A549 (cell line): ENCODE data around the gene ATP6V1A. TPM values are rescaled to one million over a fixed set of nuclear protein-coding genes. Genes with fewer than 3 reads are reported as not detected.
A peak's percentile ranks its signal among the peaks of the same experiment; 100 is the strongest.
"Not testable (repeated sequence)": the region's sequence is repeated elsewhere in the genome, so short reads cannot be mapped to it uniquely, and the experiment has no call there.

Source experiments
- ATAC-seq, 2 experiments: fragments of 200-7000 bp in 1 of 2; fragments of >200 bp in 1 of 2; cut with Nextera tagmentation in 1 of 2; cut with Tn5 transposase in 1 of 2; 3 replicates each; pipeline versions ENCODE4 v1.8.0 to v1.9.1; 2018 to 2020; ENCODE audit warnings: mild to moderate bottlenecking in 1 of 2, moderate library complexity in 1 of 2
- CTCF ChIA-PET: fragments of 300-600 bp; sonication (Branson Sonifier 250); formaldehyde crosslinking; extraction: SDS; loops from one replicate; lab custom pipeline; 2021; ENCODE audit warnings: antibody characterized with exemption, inconsistent platforms; lab: Yijun Ruan, JAX
- POLR2A ChIA-PET: fragments of 350-600 bp; formaldehyde crosslinking; extraction: SDS; loops from one replicate; lab custom pipeline; 2021; ENCODE audit warnings: antibody characterized with exemption, inconsistent platforms; lab: Yijun Ruan, JAX
- DNase-seq, 2 experiments: peaks; one replicate each; pipeline versions ENCODE4 v3.0.0 to v3.0.0-alpha.2; 2011 to 2016; ENCODE audit warnings: low read depth in 1 of 2, low spot score in 1 of 2
- FAIRE-seq: peaks from 2 replicates; lab custom pipeline; 2011; peaks lifted over from hg19 to GRCh38; lab: Jason Lieb, UNC
- H3K27ac ChIP-seq, 2 experiments: fragments of >200 bp; sonication (Bioruptor Twin); formaldehyde crosslinking; 3 replicates each; pipeline ENCODE4 v1.5.1; 2016 to 2017
- H3K4me1 ChIP-seq: fragments of >200 bp; sonication (Bioruptor Twin); formaldehyde crosslinking; 3 replicates; pipeline ENCODE4 v1.6.1; 2016
- H3K4me2 ChIP-seq: fragments of >200 bp; sonication (Bioruptor Twin); formaldehyde crosslinking; 3 replicates; pipeline ENCODE4 v1.6.1; 2016
- H3K4me3 ChIP-seq: fragments of >200 bp; sonication (Bioruptor Twin); formaldehyde crosslinking; 3 replicates; pipeline ENCODE4 v1.5.1; 2016
- H3K9me3 ChIP-seq: fragments of >200 bp; sonication (Bioruptor Twin); formaldehyde crosslinking; 3 replicates; pipeline ENCODE4 v1.6.1; 2016
- BHLHE40 ChIP-seq: IDR thresholded peaks from 2 replicates; pipeline ENCODE4 v1.6.1; 2012; ENCODE audit warnings: low read depth, low read length, inconsistent platforms
- CBX2 ChIP-seq: fragments of 200-600 bp; sonication (generic); IDR thresholded peaks from 2 replicates; pipeline ENCODE4 v1.6.1; 2016; ENCODE audit warnings: low read depth, mild to moderate bottlenecking, borderline replicate concordance
- CBX8 ChIP-seq: fragments of 200-600 bp; sonication (generic); IDR thresholded peaks from 2 replicates; pipeline ENCODE4 v1.6.1; 2016
- E2F6 ChIP-seq: IDR thresholded peaks from 2 replicates; pipeline ENCODE4 v1.6.1; 2012; ENCODE audit warnings: low read depth, borderline replicate concordance
- EHMT2 ChIP-seq: fragments of 200-600 bp; sonication (generic); IDR thresholded peaks from 2 replicates; pipeline ENCODE4 v1.6.1; 2016; ENCODE audit warnings: antibody characterized with exemption, low read depth, mild to moderate bottlenecking, moderate library complexity
- EP300 ChIP-seq, 2 experiments: fragments of >200 bp; sonication (Bioruptor Twin); formaldehyde crosslinking; IDR thresholded peaks; 2 replicates in 1 of 2; 3 replicates in 1 of 2; pipeline ENCODE4 v1.6.1; 2016 to 2017
- ESRRA ChIP-seq: fragments of 150-350 bp; IDR thresholded peaks from 2 replicates; pipeline ENCODE4 v1.6.1; 2014; ENCODE audit warnings: mild to moderate bottlenecking, low read length, borderline replicate concordance
- FOSL2 ChIP-seq, 2 experiments: fragments of 450-650 bp in 1 of 2; fragments of >200 bp in 1 of 2; sonication (Bioruptor Twin) in 1 of 2; formaldehyde crosslinking; IDR thresholded peaks; 2 replicates each; pipeline versions ENCODE4 v1.5.0 to v1.6.1; 2016 to 2020; ENCODE audit warnings: mild to moderate bottlenecking in 1 of 2, moderate library complexity in 1 of 2
- HDAC2 ChIP-seq: fragments of 200-600 bp; sonication (generic); IDR thresholded peaks from 2 replicates; pipeline ENCODE4 v1.6.1; 2016
- HEYL ChIP-seq: fragments of 250-450 bp; sonication (Bioruptor Pico); IDR thresholded peaks from 2 replicates; pipeline ENCODE4 v1.8.0; 2021; ENCODE audit warnings: mild to moderate bottlenecking, moderate library complexity
- HOXB13 ChIP-seq: fragments of 250-450 bp; sonication (Bioruptor Pico); IDR thresholded peaks from 2 replicates; pipeline ENCODE4 v1.5.0; 2020; ENCODE audit warnings: low read depth, mild to moderate bottlenecking, moderate library complexity
- HOXB5 ChIP-seq: fragments of 250-450 bp; sonication (Bioruptor Pico); IDR thresholded peaks from 2 replicates; pipeline ENCODE4 v1.5.0; 2020; ENCODE audit warnings: mild to moderate bottlenecking, moderate library complexity
- KDM1A ChIP-seq: fragments of 200-600 bp; sonication (generic); IDR thresholded peaks from 2 replicates; pipeline ENCODE4 v1.6.1; 2016; ENCODE audit warnings: low read depth, mild to moderate bottlenecking
- MAX ChIP-seq: IDR thresholded peaks from 2 replicates; pipeline ENCODE4 v1.6.1; 2012
- MAZ ChIP-seq: fragments of 150-350 bp; IDR thresholded peaks from 2 replicates; pipeline ENCODE4 v1.6.1; 2014; ENCODE audit warnings: antibody characterized with exemption, low read depth, low read length, borderline replicate concordance
- NPAS2 ChIP-seq: fragments of 250-450 bp; sonication (Bioruptor Pico); IDR thresholded peaks from 2 replicates; pipeline ENCODE4 v1.8.0; 2022; ENCODE audit warnings: mild to moderate bottlenecking, moderate library complexity, borderline replicate concordance
- PHF8 ChIP-seq: fragments of 200-600 bp; sonication (generic); IDR thresholded peaks from 2 replicates; pipeline ENCODE4 v1.6.1; 2016; ENCODE audit warnings: low read depth, mild to moderate bottlenecking, antibody characterized with exemption, moderate library complexity, borderline replicate concordance
- POLR2A ChIP-seq: IDR thresholded peaks from 2 replicates; pipeline ENCODE4 v1.6.1; 2012; ENCODE audit warnings: mild to moderate bottlenecking, low read length
- RAD21 ChIP-seq, 2 experiments: fragments of >200 bp in 1 of 2; sonication (Bioruptor Twin) in 1 of 2; formaldehyde crosslinking in 1 of 2; IDR thresholded peaks in 1 of 2; conservative IDR thresholded peaks in 1 of 2; 2 replicates in 1 of 2; 3 replicates in 1 of 2; pipeline ENCODE4 v1.6.1; 2012 to 2018; ENCODE audit warnings: inconsistent platforms in 1 of 2
- RARB ChIP-seq: fragments of 250-450 bp; sonication (Bioruptor Pico); IDR thresholded peaks from 2 replicates; pipeline ENCODE4 v1.8.0; 2021; ENCODE audit warnings: mild to moderate bottlenecking, moderate library complexity
- SREBF2 ChIP-seq: fragments of 450-650 bp; IDR thresholded peaks from 2 replicates; pipeline ENCODE4 v1.6.1; 2014; ENCODE audit warnings: mild to moderate bottlenecking, moderate library complexity
- TFCP2L1 ChIP-seq: fragments of 250-450 bp; sonication (Bioruptor Pico); IDR thresholded peaks from 2 replicates; pipeline ENCODE4 v1.5.0; 2021; ENCODE audit warnings: mild to moderate bottlenecking
- ZC3H11A ChIP-seq: fragments of 450-650 bp; IDR thresholded peaks from 2 replicates; pipeline ENCODE4 v1.6.1; 2014; ENCODE audit warnings: antibody characterized with exemption, mild to moderate bottlenecking
- ZSCAN20 ChIP-seq: fragments of 250-450 bp; sonication (Bioruptor Pico); IDR thresholded peaks from 2 replicates; pipeline ENCODE4 v1.8.0; 2022; ENCODE audit warnings: mild to moderate bottlenecking, moderate library complexity
- WGBS: methylation state at CpG from one replicate; pipeline ENCODE4 v1.1.6; 2017; ENCODE audit errors: missing lambda C conversion rate; 5-methylcytosine and 5-hydroxymethylcytosine counted together
- polyA plus RNA-seq, 4 experiments: library from polyadenylated mRNA; depleted of rRNA in 3 of 4; stranded (reverse); fragments of >200 nt; fragmentation: RNase III in 1 of 4; extraction: RNeasy Plus Mini Kit Qiagen cat#74134 plus additional on column Dnase treatment in 1 of 4; gene quantifications; 2 replicates in 3 of 4; 3 replicates in 1 of 4; pipeline ENCODE4 v1.2.3, GENCODE V29; 2011 to 2017

ATP6V1A gene
- polyA plus RNA-seq, 2 of the 4 experiments (the other 2 are of a cell fraction), result 23.4 to 39.8 TPM

- TF ChIP-seq POLR2A (no peak), PHF8 (no peak), SREBF2 (no peak), E2F6 (no peak), CBX2 (no peak), HDAC2 (no peak), TFCP2L1 (CRISPR knock-in tag) (no peak)
- H3K4me2 ChIP-seq, result no peak overlapping the region
- no peaks in the 10 kb centered on the region for H3K4me1 ChIP-seq
- H3K27ac ChIP-seq, result no peak overlapping the region
- no peak for DNase-seq
- ATAC-seq, result no peak
- no peak for FAIRE-seq
- no peak overlapping the region for H3K4me3 ChIP-seq
- no peaks in the 10 kb centered on the region for H3K9me3 ChIP-seq
- CTCF ChIA-PET, result interaction anchor here (0.6 to 1.5 kb wide), 2 partner anchors 9 to 66 kb away, joined by 4 to 8 read pairs; partner anchors contain the start of gene GRAMD1C
- POLR2A ChIA-PET, result no interaction called here
Measured at GRCh38 chr3:113847247-113847646, 100.4 kb downstream of the ATP6V1A start.

- DNase-seq (no peak), FAIRE-seq (no peak), ATAC-seq (no peak)
- Histone ChIP-seq H3K4me2 (no peak overlapping the region), H3K4me1 (no peaks in the 10 kb centered on the region), H3K9me3 (no peaks in the 10 kb centered on the region), H3K4me3 (no peak overlapping the region), H3K27ac (no peak overlapping the region)
- no peak for TF ChIP-seq FOSL2 (IDR thresholded peaks at IDR 0.05)
- TF ChIP-seq FOSL2 (CRISPR knock-in tag; IDR thresholded peaks at IDR 0.05), result no peak
- no peak for TF ChIP-seq MAZ
- TF ChIP-seq EP300 (IDR thresholded peaks at IDR 0.05), result no peak
- TF ChIP-seq RAD21 (conservative IDR thresholded peaks at IDR 0.05 in 1 of 2, IDR thresholded peaks at IDR 0.05 in 1 of 2), result no peak
- TF ChIP-seq HEYL, result no peak
- TF ChIP-seq ESRRA, result no peak
- TF ChIP-seq CBX8, result no peak
- TF ChIP-seq HOXB5, result no peak
- TF ChIP-seq POLR2A, result no peak
- no peak for TF ChIP-seq TFCP2L1 (CRISPR knock-in tag)
- no peak for TF ChIP-seq EHMT2
- no peak for TF ChIP-seq RARB (CRISPR knock-in tag)
- no peak for TF ChIP-seq NPAS2 (CRISPR knock-in tag)
- no peak for TF ChIP-seq BHLHE40
- TF ChIP-seq KDM1A, result no peak
- TF ChIP-seq HOXB13 (CRISPR knock-in tag), result no peak
- TF ChIP-seq MAX, result no peak
- TF ChIP-seq ZSCAN20 (CRISPR knock-in tag), result no peak
- 53% methylated on average over 2 of the region's 2 CpGs for WGBS
- CTCF ChIA-PET, result interaction anchor here (0.6 to 1.0 kb wide), 2 partner anchors 9 to 65 kb away, joined by 4 read pairs; partner anchors contain the start of gene GRAMD1C
- POLR2A ChIA-PET, result no interaction called here
Measured at GRCh38 chr3:113847664-113848461, 101.0 kb downstream of the ATP6V1A start.

DNA sequence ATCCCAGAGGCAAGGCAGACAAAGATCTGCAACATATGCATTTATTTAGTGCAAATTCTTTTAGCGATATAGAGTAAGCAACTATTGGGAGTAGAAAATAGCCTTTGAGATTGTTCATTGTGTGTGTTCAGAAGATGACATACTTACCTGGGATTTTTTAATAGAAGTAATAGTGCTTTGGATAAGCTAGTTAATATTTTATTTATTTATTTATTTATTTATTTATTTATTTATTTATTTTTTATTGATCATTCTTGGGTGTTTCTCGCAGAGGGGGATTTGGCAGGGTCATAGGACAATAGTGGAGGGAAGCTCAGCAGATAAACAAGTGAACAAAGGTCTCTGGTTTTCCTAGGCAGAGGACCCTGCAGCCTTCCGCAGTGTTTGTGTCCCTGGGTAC lies 102.2 kb downstream of the ATP6V1A start:
- H3K4me2 ChIP-seq, ATAC-seq, POLR2A ChIA-PET, FAIRE-seq, H3K4me1 ChIP-seq, H3K9me3 ChIP-seq, H3K27ac ChIP-seq, H3K4me3 ChIP-seq, DNase-seq: not testable (repeated sequence)
- whole genome bisulfite sequencing, result 65% methylated on average over 2 of the region's 3 CpGs
- peak; percentile 23; the same call in 1 of the 2 replicates for TF ChIP-seq ZC3H11A
- CTCF ChIA-PET, result interaction anchor here (1.0 kb wide), 1 partner anchor 64 kb away, joined by 4 read pairs; no protein-coding TSS in a partner anchor

- DNase-seq, H3K27ac ChIP-seq, H3K4me1 ChIP-seq, H3K9me3 ChIP-seq, FAIRE-seq, ATAC-seq, H3K4me3 ChIP-seq, H3K4me2 ChIP-seq, POLR2A ChIA-PET: not testable (repeated sequence)
- 74% methylated on average over 8 of the region's 22 CpGs for WGBS
- CTCF ChIA-PET, result interaction anchor here (0.6 kb wide), 1 partner anchor 67 kb away, joined by 3 read pairs; no protein-coding TSS in a partner anchor
Measured at GRCh38 chr3:113849841-113850240, 103.0 kb downstream of the ATP6V1A start.

DNA sequence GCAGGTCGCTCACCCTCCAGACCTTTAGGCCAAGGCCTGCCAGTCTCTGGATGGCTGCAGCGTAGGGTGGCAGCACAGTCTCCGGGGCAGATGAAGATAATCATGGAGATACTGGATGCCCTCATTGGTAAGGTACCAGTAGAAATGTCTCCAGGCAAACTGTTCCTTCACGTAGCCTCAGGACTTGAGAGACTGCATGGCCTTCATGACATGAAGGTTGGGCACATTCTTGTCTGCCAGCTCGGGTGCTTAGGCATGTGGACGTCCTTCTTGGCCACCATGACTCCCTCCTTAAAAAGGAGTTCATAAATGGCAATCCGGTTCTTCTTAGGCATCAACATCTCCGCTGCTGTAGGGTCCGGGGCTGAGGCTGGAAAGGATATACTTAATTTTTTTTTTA lies 103.6 kb downstream of the ATP6V1A start:
- POLR2A ChIA-PET, FAIRE-seq, H3K27ac ChIP-seq, H3K4me3 ChIP-seq, H3K9me3 ChIP-seq, ATAC-seq, DNase-seq, H3K4me1 ChIP-seq, H3K4me2 ChIP-seq: not testable (repeated sequence)
- CTCF ChIA-PET, result interaction anchor here (1.0 kb wide), 1 partner anchor 13 kb away, joined by 3 read pairs; no protein-coding TSS in a partner anchor
- 88% methylated on average over 9 of the region's 9 CpGs for WGBS
